Ishikawa (cell line): ENCODE data around the gene TNFRSF1A.

ENCODE experiments used
- CREB1 ChIP-seq: IDR thresholded peaks from 2 replicates; pipeline ENCODE4 v1.6.1; 2012; ENCODE audit warnings: low read depth
- EP300 ChIP-seq: IDR thresholded peaks from 2 replicates; pipeline ENCODE4 v1.6.1; 2012; ENCODE audit warnings: borderline replicate concordance
- MAX ChIP-seq: IDR thresholded peaks from 2 replicates; pipeline ENCODE4 v1.6.1; 2012
- RAD21 ChIP-seq: IDR thresholded peaks from 2 replicates; pipeline ENCODE4 v1.6.1; 2012; ENCODE audit warnings: low read depth
- REST ChIP-seq: IDR thresholded peaks from 2 replicates; pipeline ENCODE4 v1.6.1; 2012; ENCODE audit warnings: low read depth, mild to moderate bottlenecking
- TCF12 ChIP-seq: IDR thresholded peaks from 2 replicates; pipeline ENCODE4 v1.6.1; 2012; ENCODE audit warnings: low read depth
- TEAD4 ChIP-seq: IDR thresholded peaks from 2 replicates; pipeline ENCODE4 v1.6.1; 2012
- USF1 ChIP-seq: IDR thresholded peaks from 2 replicates; pipeline ENCODE4 v1.6.1; 2012
- YY1 ChIP-seq: IDR thresholded peaks from 2 replicates; pipeline ENCODE4 v1.6.1; 2012; ENCODE audit warnings: low read depth
- ZBTB7A ChIP-seq: IDR thresholded peaks from 2 replicates; pipeline ENCODE4 v1.6.1; 2012; ENCODE audit warnings: low read depth

GRCh38 chr12:6321905-6322304 is 20.0 kb downstream of the TNFRSF1A start:
- TF ChIP-seq TCF12 (no peak), ZBTB7A (no peak), USF1 (no peak), CREB1 (no peak), MAX (no peak), TEAD4 (no peak), EP300 (no peak), REST (no peak), YY1 (no peak), RAD21 (no peak)
